Spinal cord (tissue), 10 donors: ENCODE measurements around the gene COL27A1. TPM values are rescaled to one million over a fixed set of nuclear protein-coding genes. Genes with fewer than 3 reads are reported as not detected.

Source experiments
- DNase-seq, 6 donors: peaks; one replicate each; pipeline versions ENCODE4 v3.0.0 to v3.0.0-alpha.2; 2013 to 2015; ENCODE audit warnings: low spot score in 6 of 6, low read depth in 4 of 6
- H3K27ac ChIP-seq: one replicate; pipeline ENCODE4 v1.5.1; 2013; ENCODE audit warnings: low read depth, low read length, control low read depth
- H3K27me3 ChIP-seq: one replicate; pipeline ENCODE4 v1.6.1; 2013; ENCODE audit warnings: low read length; ENCODE audit not compliant: control insufficient read depth, insufficient read depth
- H3K36me3 ChIP-seq: one replicate; pipeline ENCODE4 v1.6.1; 2013; ENCODE audit warnings: low read length; ENCODE audit not compliant: control insufficient read depth, insufficient read depth
- H3K4me1 ChIP-seq: one replicate; pipeline ENCODE4 v1.6.1; 2013; ENCODE audit warnings: low read length; ENCODE audit not compliant: control insufficient read depth, insufficient read depth
- H3K4me3 ChIP-seq: one replicate; pipeline ENCODE4 v1.5.1; 2013; ENCODE audit warnings: low read depth, low read length, control low read depth
- H3K9me3 ChIP-seq: one replicate; pipeline ENCODE4 v1.6.1; 2013; ENCODE audit warnings: low read length; ENCODE audit not compliant: control insufficient read depth, insufficient read depth
- WGBS: methylation state at CpG from one replicate; pipeline ENCODE4 v1.1.5; 2013; ENCODE audit warnings: missing lambda C conversion rate; ENCODE audit not compliant: insufficient coverage; 5-methylcytosine and 5-hydroxymethylcytosine counted together
- polyA plus RNA-seq, 2 donors: library from polyadenylated mRNA; unstranded; fragments of 120-200 nt; gene quantifications; one replicate each; pipeline ENCODE4 v1.2.1, GENCODE V29; 2013; ENCODE audit not compliant: insufficient read length in 2 of 2
- total RNA-seq, 2 donors: library from RNA; depleted of rRNA in 1 of 2; stranded (reverse); fragments of 120-200 nt in 1 of 2; fragments of >200 nt in 1 of 2; gene quantifications; one replicate each; pipeline versions ENCODE4 v1.2.3 to v1.2.4, GENCODE V29; 2013 to 2014
- donor health status: healthy.

Gene COL27A1
- total and polyA plus RNA-seq, 4 donors = 8.4 to 21.9 (median 15.4) TPM

DNA sequence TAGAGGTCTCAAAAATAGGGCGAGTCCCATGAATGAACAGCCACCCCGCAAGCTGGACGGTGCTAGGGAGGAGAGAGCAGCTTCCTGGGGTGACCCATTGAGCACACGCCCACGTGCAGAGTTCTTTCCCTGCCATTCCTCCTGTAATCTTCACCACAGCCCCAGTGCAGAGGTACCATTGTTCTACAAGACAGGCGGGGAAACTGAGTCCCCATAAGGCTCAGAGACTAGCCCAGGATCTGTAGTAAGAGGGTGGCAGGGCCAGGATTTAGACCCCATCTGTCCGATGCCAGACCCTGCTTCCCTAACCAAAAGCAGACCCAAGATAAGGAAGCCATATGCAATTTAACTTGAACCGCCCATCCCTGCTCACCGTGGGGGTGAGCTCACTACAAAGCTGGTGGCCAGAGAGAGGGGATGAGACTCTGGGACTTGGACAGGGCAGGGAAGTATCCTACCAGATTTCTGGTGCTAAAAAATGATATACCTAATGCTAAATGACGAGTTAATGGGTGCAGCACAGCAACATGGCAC, 130.9 kb downstream of the COL27A1 start:
- no peak for DNase-seq
- Histone ChIP-seq H3K4me1 (peaks cover 62% of the 10 kb centered on the region), H3K4me3 (no peak overlapping the region), H3K27ac (no peak overlapping the region), H3K9me3 (no peaks in the 10 kb centered on the region), H3K27me3 (no peaks in the 10 kb centered on the region), H3K36me3 (peaks cover 38% of the 10 kb centered on the region)
- 100% methylated on average over 1 of the region's 10 CpGs for WGBS

DNA sequence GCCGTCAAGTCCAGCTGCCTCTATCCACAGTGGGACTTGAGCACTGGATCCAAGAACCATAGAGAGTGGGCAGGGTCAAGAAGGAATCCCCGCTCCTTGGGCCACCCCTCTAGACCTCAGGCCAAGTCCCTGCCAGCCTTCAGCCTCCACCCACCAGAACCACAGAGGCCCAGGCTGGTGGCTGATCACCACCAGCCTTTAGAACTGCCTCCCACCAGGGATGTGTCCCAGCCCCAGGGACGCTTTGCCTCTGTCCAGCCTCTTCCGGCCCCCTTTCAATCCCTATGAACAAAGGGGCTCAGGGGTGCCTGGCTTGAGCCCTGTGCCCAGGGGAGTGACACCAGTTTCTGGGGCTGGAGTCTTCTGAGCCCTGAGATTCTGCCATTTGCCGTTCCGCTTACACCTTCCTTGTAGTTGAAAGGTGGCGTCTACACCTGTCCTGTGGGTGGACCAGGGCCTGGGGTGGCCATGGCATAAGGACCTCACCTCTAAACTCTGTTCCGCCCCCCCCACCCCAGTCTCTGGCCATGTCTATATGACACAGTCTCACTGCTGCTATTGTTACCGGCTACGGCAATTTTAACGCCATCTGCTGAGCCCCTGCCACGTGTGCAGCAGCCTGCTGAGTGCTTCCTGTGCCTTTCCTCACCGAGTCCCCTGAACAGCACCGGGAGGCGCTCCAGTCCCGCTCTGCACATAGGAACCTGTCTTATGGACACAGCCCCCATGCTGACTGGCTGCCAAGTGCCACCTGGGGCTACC, 131.8 kb downstream of the COL27A1 start:
- Histone ChIP-seq H3K36me3 (peaks cover 39% of the 10 kb centered on the region), H3K4me3 (no peak overlapping the region), H3K27ac (no peak overlapping the region), H3K4me1 (peaks cover 53% of the 10 kb centered on the region), H3K9me3 (no peaks in the 10 kb centered on the region), H3K27me3 (no peaks in the 10 kb centered on the region)
- 77% methylated on average over 16 of the region's 16 CpGs for WGBS
- DNase-seq = peak in 2 of 6 donors; percentile 52 to 63

DNA sequence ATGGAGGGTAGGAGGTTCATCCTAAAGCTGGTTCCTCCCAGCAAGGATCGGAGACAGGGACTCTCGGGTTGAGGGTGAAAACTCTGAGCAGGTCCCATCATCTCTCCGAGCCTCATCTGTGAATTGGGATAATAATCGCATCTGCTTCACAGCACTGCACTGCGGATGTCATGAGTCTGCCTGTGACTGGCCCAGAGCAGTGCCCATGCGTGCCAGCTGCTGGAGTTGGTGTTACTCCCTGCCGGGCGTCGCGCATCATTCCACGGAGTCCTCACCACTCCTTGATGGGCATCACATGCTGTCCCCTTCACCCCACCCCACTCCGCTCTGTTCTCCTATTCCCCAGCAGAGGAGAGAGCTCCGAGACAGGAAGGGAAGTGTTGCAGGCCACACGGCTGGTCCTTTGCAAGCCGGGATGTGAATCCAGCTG, 132.4 kb downstream of the COL27A1 start:
- H3K4me3 ChIP-seq = no peak overlapping the region
- peaks cover 48% of the 10 kb centered on the region for H3K4me1 ChIP-seq
- H3K27me3 ChIP-seq = no peaks in the 10 kb centered on the region
- DNase-seq = peak in 1 of 6 donors; percentile 24
- no peaks in the 10 kb centered on the region for H3K9me3 ChIP-seq
- WGBS = 66% methylated on average over 13 of the region's 15 CpGs
- peaks cover 35% of the 10 kb centered on the region for H3K36me3 ChIP-seq
- no peak overlapping the region for H3K27ac ChIP-seq

DNA sequence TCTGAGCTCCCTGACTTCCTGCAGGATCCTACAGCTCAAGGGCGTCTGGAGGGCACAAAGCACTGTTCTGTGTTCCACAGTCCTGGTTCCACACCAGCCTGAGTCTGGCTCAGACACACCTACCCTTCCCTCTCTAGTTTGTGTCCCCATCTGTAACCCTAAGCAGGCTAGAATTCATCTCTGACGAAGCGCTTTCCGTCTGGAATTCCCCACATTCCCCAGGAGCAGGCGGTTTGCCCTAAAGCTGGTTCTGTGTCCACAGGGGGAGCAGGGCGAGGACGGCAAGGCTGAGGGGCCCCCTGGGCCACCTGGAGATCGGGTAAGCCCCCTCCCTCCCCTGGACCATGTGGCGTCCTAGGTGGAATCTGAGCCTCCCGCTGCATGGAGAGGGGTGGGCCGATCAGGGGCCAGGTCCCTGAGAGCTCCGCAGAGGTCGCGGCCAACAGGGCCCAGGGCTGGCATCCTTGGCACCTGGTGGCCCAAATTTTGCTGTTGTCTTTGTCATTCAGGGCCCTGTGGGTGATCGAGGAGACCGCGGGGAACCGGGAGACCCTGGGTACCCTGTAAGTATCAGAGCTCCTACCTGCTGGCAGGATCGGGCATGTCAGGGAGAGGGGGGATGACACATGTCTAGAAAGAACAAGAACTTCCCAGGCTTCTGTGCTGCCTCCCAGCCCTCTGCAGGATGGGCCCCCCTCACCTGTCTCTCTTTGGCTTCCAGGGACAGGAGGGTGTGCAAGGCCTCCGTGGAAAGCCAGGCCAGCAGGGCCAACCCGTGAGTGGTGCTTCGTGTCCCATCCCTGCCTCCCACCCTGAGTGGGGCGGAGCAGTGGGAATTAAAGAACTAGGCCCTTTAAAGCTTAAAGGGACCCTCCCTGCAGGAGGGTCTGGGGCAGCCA, 133.1 kb downstream of the COL27A1 start:
- WGBS = 68% methylated on average over 17 of the region's 23 CpGs
- H3K36me3 ChIP-seq = peaks cover 35% of the 10 kb centered on the region
- no peak for DNase-seq

DNA sequence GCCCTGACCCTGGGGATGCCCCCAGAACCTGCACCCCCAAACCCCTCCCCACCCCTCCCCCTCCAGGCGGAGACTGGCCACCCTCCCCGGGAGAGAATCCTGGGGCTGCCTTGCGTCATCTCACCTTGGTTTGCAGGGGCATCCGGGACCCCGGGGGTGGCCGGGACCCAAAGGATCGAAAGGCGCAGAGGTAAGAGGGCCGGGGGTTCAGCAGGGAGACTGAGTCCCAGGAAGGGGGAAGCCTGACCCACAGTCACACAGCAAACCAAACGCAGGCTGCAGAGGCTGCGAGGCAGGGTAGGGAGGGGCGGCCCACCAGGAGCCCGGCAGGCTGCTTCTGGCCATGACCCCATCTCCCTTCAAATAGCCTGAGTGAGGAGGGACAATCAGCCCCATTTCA, 133.8 kb downstream of the COL27A1 start:
- Histone ChIP-seq H3K4me3 (no peak overlapping the region), H3K9me3 (no peaks in the 10 kb centered on the region), H3K4me1 (peaks cover 40% of the 10 kb centered on the region), H3K36me3 (peaks cover 35% of the 10 kb centered on the region), H3K27ac (no peak overlapping the region), H3K27me3 (no peaks in the 10 kb centered on the region)
- WGBS = 99% methylated on average over 10 of the region's 13 CpGs
- DNase-seq = no peak

More for the DNA sequence above, 133.1 kb downstream of the COL27A1 start:
- Histone ChIP-seq H3K27ac (no peak overlapping the region), H3K4me3 (no peak overlapping the region), H3K9me3 (no peaks in the 10 kb centered on the region), H3K27me3 (no peaks in the 10 kb centered on the region), H3K4me1 (peaks cover 44% of the 10 kb centered on the region)

DNA sequence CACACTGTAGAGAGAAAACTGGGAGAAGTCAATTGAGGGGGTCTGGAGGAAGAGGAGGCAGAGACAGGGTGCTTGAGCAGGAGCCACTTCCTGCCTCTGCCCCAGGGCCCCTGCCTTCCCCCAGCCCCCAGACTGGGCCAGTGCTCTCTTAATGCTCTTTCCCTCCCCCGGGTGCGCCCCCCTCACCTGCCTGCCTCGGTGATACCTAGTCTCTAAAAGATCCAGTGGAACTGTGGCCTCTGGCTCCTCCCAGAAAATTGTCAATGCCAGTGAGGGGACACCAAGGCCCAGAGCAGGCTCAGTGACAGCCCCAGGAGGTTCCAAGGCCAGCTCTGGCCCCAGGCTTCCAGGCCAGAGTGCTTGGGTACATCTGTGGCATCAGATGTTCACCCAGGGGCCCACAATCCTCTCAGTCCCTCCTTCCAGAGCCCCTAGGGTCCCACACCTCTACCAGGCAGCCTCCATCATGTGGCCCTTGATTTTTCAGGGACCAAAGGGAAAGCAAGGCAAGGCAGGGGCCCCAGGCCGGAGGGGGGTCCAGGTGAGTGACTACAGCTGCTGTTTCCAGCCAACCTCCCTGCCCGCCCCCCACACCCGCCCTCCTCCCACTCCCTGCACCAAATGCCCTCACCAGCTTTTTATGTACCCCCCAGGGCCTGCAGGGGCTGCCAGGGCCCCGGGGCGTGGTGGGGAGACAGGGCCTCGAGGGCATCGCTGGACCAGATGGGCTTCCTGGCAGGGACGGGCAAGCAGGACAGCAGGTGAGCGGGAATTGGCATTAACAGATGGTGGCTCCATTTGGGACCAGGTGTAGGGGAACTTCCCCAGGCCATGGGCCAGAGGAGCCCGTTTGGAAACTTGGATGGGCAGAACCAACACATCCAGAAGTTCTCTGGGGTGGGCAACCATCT, 134.5 kb downstream of the COL27A1 start:
- Histone ChIP-seq H3K9me3 (peaks cover 3% of the 10 kb centered on the region), H3K4me3 (no peak overlapping the region), H3K4me1 (peaks cover 37% of the 10 kb centered on the region), H3K36me3 (peaks cover 27% of the 10 kb centered on the region), H3K27ac (no peak overlapping the region), H3K27me3 (no peaks in the 10 kb centered on the region)
- DNase-seq = no peak
- WGBS = 88% methylated on average over 10 of the region's 13 CpGs

DNA sequence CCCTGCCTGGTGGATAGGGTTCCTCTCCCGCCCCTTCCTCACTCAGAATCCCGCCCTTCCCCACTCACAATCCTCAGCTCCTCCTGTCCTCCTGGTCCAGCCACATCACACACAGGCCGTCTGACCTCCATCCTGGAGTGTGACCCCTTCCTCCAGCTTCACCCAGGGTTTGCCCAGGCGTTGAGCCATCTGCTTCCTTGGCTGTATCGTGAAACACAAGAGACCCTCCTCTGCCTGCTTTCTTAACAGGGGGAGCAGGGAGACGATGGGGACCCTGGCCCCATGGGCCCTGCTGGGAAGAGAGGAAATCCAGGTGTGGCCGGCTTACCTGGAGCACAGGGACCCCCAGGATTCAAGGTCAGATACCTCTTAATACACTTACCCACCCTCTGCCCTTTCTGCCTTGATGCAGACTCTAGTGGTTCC, 135.2 kb downstream of the COL27A1 start:
- Histone ChIP-seq H3K27me3 (no peaks in the 10 kb centered on the region), H3K4me1 (peaks cover 30% of the 10 kb centered on the region), H3K27ac (no peak overlapping the region), H3K36me3 (peaks cover 20% of the 10 kb centered on the region), H3K4me3 (no peak overlapping the region), H3K9me3 (peaks cover 3% of the 10 kb centered on the region)
- no peak for DNase-seq
- 67% methylated on average over 7 of the region's 7 CpGs for WGBS

DNA sequence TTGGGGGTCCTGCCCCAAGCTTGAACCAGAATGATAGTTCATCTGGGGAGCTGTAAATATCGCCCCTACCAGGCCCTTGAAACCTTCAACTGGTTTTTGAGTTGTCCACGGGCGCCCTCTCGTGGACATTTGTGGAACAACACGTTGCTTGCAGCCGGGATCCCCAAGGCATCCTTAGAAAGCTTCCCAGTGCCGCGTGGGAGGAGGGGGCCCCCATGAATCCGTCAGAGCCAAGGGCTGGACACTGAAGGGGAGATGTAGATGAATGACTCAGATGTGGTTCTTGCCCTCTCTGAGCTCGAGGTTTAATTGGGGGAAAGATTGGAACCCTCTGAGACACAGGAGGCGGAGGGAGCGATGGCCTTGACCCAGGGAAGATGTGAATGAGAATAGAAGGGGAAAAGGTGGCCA, 135.7 kb downstream of the COL27A1 start:
- no peak overlapping the region for H3K27ac ChIP-seq
- 7% methylated on average over 11 of the region's 12 CpGs for WGBS
- DNase-seq = peak in 5 of 6 donors; percentile 47 to 92 (median 67)
- peaks cover 3% of the 10 kb centered on the region for H3K9me3 ChIP-seq
- H3K27me3 ChIP-seq = no peaks in the 10 kb centered on the region
- H3K4me1 ChIP-seq = peaks cover 28% of the 10 kb centered on the region
- H3K36me3 ChIP-seq = peaks cover 17% of the 10 kb centered on the region
- no peak overlapping the region for H3K4me3 ChIP-seq
